ENCODE measurements around the gene DCAF4. TPM values are rescaled to one million over a fixed set of nuclear protein-coding genes. Genes with fewer than 3 reads are reported as not detected.
"Not testable (repeated sequence)": the region's sequence is repeated elsewhere in the genome, so short reads cannot be mapped to it uniquely, and the experiment has no call there.

The DCAF4 gene
- total RNA-seq, 2 experiments from 2014 or later, result 24.0 to 27.7 TPM

DNA sequence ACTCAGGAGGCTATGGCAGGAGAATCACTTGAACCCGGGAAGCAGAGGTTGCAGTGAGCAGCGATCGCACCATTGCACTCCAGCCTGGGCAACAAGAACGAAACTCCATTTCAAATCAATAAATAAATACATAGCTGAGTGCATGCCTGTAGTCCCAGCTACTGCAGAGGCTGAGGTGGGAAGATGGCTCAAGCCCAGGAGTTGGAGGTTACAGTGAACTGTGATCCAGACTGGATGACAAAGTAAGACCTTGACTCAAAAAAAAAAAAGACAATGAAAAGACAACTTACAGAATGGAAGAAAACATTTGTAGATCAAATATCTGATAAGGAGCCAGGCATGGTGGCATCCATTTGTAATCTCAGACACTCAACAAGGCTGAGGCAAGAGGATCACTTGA lies 73.1 kb downstream of the DCAF4 start:
- POLR2A ChIA-PET, result no interaction called here

DNA sequence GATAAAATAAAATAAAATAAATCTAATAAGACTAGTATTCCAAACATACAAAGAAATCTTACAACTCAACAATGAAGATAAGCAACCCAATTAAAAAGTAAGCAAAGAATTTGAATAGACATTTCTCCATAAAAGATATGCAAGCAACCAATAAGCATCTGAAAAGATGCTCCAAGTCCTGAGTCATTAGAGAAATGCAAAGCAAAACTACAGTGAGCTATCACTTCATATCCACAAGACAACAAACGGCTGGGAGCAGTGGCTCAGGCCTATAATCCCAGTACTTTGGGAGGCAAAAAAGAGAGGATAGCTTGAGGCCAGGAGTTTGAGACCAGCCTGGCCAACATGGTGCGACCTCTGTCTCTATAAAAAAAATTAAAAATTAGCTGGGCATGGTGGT lies 73.8 kb downstream of the DCAF4 start:
- POLR2A ChIA-PET, result no interaction called here

More for the DNA sequence above, 73.1 kb downstream of the DCAF4 start:
- CTCF ChIA-PET, result no interaction called here

DNA sequence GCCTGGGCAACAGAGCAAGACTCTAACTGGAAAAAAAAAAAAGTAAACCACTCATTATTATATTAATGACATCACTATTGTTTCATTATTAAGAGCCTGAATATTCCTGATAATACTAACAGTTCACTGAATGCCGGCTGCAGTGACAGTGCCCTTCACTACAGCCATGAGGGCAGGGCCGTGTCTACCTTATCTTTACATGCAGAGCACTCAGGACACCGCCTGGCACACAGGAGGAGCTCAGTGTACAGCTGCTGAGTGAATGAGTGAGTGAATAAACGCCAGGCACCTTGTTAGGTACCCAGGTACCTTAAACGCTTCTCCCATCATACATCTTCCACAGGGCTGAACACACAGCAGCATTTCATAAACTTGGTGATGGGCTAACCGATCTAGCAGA lies 77.4 kb downstream of the DCAF4 start:
- POLR2A ChIA-PET, result no interaction called here
- CTCF ChIA-PET, result no interaction called here

More for the DNA sequence above, 73.8 kb downstream of the DCAF4 start:
- CTCF ChIA-PET, result no interaction called here

DNA sequence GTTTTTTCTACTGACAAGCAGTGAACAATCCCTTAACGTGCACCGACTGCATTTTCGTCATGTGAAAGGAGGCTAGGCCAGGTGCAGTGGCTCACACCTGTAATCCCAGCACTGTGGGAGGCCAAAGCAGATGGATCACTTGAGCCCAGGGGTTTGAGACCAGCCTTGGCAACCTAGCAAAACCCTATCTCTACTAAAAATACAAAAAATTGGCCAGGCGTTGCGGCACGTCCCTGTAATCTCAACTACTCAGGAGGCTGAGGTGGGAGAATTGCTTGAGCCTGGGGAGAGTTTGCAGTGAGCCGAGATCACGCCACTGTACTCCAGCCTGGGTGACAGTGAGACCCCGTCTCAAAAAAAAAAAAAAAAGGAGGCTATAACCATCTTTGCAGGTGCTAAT lies 78.4 kb downstream of the DCAF4 start:
- POLR2A ChIA-PET, CTCF ChIA-PET: not testable (repeated sequence)

DNA sequence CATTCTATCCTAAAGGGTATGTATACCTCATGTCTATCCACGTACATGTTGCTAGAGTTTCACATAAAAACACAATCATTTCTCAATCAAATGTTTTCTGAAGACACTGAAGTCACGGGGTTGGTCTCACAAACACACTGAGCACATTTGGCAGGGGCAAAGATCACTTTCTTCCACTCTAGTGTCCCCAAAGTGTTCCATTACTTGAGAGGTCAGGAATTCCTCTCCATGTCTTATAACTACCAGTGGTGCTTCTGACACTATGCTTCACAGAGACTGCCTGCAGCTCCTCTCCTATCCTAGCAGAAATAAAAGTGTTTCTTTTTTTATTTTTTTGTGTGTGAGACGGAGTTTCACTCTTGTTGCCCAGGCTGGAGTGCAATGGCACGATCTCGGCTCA lies 81.6 kb downstream of the DCAF4 start:
- CTCF ChIA-PET, result no interaction called here
- POLR2A ChIA-PET, result no interaction called here

DNA sequence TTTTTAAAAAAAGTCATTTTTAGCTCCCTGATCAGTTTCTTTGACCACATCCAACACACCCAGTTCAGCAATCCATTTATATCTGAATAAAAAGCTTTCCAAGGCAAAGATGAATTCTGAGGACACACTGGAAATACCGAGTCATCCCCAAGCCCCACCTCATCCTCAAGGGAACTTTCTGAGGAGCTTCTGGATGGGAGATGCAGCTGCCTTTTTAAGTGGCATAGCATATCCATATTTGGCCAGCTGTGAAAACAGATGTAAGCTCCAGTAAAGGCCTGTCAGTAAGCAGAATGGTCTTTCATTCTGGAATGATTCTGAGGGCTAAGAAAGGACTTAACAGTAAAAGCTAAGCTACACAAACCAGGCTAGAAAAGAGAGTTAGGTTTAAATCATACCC lies 82.2 kb downstream of the DCAF4 start:
- CTCF ChIA-PET, result no interaction called here

More for the DNA sequence above, 82.2 kb downstream of the DCAF4 start:
- POLR2A ChIA-PET, result no interaction called here

Other genes starting within 250 kb of the DCAF4 start
- gene DPF3, start 32.4 kb upstream of the DCAF4 start, total RNA-seq, result 1 to 10 TPM in 1 of 2 experiments, under 1 TPM in 1; 0.48 to 1.2 TPM
- gene ZFYVE1, start 100.6 kb downstream of the DCAF4 start, total RNA-seq, result 1 to 10 TPM; 9.4 to 9.7 TPM
- 10 to 100 TPM; 95.0 to 97.7 TPM for gene RBM25, start 132.1 kb downstream of the DCAF4 start, total RNA-seq
- gene PSEN1, start 210.0 kb downstream of the DCAF4 start, total RNA-seq, result 10 to 100 TPM; 26.2 to 30.9 TPM